HG02970 (cell line): ENCODE results near the gene PRDM1.

ENCODE experiments used
- ATAC-seq: cut with Tn5 transposase; IDR thresholded peaks from one replicate; pipeline ENCODE4 v1.9.1; 2021; ENCODE audit warnings: mild to moderate bottlenecking, moderate library complexity, moderate number of reproducible peaks; ENCODE audit not compliant: unreplicated experiment, low FRiP score

The PRDM1 gene

GRCh38 chr6:106113256-106113959 is 27.3 kb downstream of the PRDM1 start:
- no peak for ATAC-seq

- ATAC-seq: no peak
These were observed 28.4 kb downstream of the PRDM1 start for GRCh38 chr6:106114492-106114891.

- ATAC-seq: no peak
These were observed 29.1 kb downstream of the PRDM1 start for GRCh38 chr6:106115286-106115685.

- no peak for ATAC-seq
These were observed 30.1 kb downstream of the PRDM1 start for GRCh38 chr6:106116125-106116832.

GRCh38 chr6:106117579-106117978 is 31.4 kb downstream of the PRDM1 start:
- ATAC-seq: no peak

- ATAC-seq: no peak
These were observed 32.8 kb downstream of the PRDM1 start for GRCh38 chr6:106118835-106119431.

GRCh38 chr6:106119546-106119945 is 33.4 kb downstream of the PRDM1 start:
- ATAC-seq: no peak

- ATAC-seq: no peak
These were observed 33.9 kb downstream of the PRDM1 start for GRCh38 chr6:106120006-106120405.

- ATAC-seq: no peak
These were observed 34.3 kb downstream of the PRDM1 start for GRCh38 chr6:106120406-106120805.

GRCh38 chr6:106122306-106122918 is 36.3 kb downstream of the PRDM1 start:
- no peak for ATAC-seq

GRCh38 chr6:106122938-106123656 is 37.0 kb downstream of the PRDM1 start:
- ATAC-seq: no peak

- no peak for ATAC-seq
These were observed 37.9 kb downstream of the PRDM1 start for GRCh38 chr6:106124015-106124414.

- ATAC-seq: no peak
These were observed 38.6 kb downstream of the PRDM1 start for GRCh38 chr6:106124437-106125430.

GRCh38 chr6:106125925-106126435 is 39.8 kb downstream of the PRDM1 start:
- ATAC-seq: no peak

- ATAC-seq: no peak
These were observed 40.3 kb downstream of the PRDM1 start for GRCh38 chr6:106126482-106126881.

GRCh38 chr6:106128981-106129781 is 43.0 kb downstream of the PRDM1 start:
- ATAC-seq: no peak

- ATAC-seq: no peak
These were observed 46.1 kb downstream of the PRDM1 start for GRCh38 chr6:106132153-106132698.

GRCh38 chr6:106133040-106133439 is 46.9 kb downstream of the PRDM1 start:
- no peak for ATAC-seq
